Neural crest cell (in vitro differentiated cells): ENCODE data around the gene CCDC57. TPM values are rescaled to one million over a fixed set of nuclear protein-coding genes. Genes with fewer than 3 reads are reported as not detected.

Source experiments
- DNase-seq: peaks from one replicate; pipeline ENCODE4 v3.0.0; 2021; ENCODE audit warnings: low read depth, mixed read lengths, low spot score
- H3K27ac Mint-ChIP-seq: one replicate; pipeline ENCODE4 v1.8.0; 2021; ENCODE audit warnings: mild to moderate bottlenecking, mixed read lengths; ENCODE audit not compliant: unreplicated experiment
- H3K27me3 Mint-ChIP-seq: 2 replicates; pipeline ENCODE4 v1.8.0; 2021; ENCODE audit warnings: low read depth, mild to moderate bottlenecking, mixed read lengths
- H3K36me3 Mint-ChIP-seq: 2 replicates; pipeline ENCODE4 v1.8.0; 2021; ENCODE audit warnings: low read depth, mild to moderate bottlenecking, mixed read lengths
- H3K4me1 Mint-ChIP-seq: 2 replicates; pipeline ENCODE4 v1.8.0; 2021; ENCODE audit warnings: mixed read lengths
- H3K4me3 Mint-ChIP-seq: one replicate; pipeline ENCODE4 v1.8.0; 2021; ENCODE audit warnings: mild to moderate bottlenecking, mixed read lengths
- H3K9me3 Mint-ChIP-seq: 2 replicates; pipeline ENCODE4 v1.8.0; 2021; ENCODE audit warnings: mixed read lengths
- total RNA-seq: library from RNA; stranded (reverse); gene quantifications from 2 replicates; pipeline ENCODE4 v1.2.1, GENCODE V29; 2021
- TF ChIP-seq, protein P1 (sequence below): fragments of 200-600 bp; sonication (generic); conservative IDR thresholded peaks from 2 replicates; pipeline ENCODE4 v1.5.0; 2021; ENCODE audit warnings: antibody characterized with exemption, mild to moderate bottlenecking

CCDC57 gene
- total RNA-seq, 1 donor from 2014 or later: 47.5 TPM

DNA sequence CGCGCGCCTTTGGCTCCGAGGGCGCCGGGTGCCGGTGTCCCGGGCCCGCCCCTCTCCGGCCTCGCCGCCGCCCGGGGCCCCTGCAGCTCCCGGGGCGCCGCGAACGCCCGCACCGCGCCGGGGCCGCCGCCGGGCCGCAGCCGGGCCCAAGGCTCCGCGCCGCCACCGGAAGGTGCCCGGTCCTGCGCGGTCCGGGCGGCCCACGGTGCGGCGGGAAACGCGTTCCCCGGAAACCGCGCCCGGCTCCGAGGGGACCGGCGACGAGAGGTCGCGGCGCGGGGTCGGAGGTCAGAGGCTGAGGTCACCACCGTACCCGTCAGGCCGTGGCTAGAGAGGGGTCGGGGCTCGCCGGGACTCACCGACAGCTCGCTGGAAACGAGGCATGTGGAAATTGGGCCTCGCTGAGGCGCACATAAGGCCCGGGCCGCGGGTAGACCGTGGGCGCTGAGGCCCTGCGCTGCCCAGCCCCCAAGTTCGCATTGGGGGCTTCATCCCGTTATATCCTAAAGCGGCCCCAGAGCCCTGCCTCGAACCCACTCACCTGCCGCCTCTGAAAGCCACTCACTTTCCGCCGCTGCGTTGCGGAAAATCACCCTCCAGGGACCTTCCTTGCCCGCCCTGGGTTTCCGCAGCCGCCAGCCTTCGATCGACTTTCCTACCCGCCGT is 146.9 kb downstream of the CCDC57 start, which contains the start of gene DUS1L:
Gene DUS1L, minus strand, starts transcription at position 167 of the 666 bp plus-strand sequence. CDS start 745 bp downstream, outside the sequence.
- H3K9me3 Mint-ChIP-seq: no peaks in the 10 kb centered on the region
- no peaks in the 10 kb centered on the region for H3K36me3 Mint-ChIP-seq
- peak; percentile 59 for DNase-seq
- TF ChIP-seq, protein P1, sequence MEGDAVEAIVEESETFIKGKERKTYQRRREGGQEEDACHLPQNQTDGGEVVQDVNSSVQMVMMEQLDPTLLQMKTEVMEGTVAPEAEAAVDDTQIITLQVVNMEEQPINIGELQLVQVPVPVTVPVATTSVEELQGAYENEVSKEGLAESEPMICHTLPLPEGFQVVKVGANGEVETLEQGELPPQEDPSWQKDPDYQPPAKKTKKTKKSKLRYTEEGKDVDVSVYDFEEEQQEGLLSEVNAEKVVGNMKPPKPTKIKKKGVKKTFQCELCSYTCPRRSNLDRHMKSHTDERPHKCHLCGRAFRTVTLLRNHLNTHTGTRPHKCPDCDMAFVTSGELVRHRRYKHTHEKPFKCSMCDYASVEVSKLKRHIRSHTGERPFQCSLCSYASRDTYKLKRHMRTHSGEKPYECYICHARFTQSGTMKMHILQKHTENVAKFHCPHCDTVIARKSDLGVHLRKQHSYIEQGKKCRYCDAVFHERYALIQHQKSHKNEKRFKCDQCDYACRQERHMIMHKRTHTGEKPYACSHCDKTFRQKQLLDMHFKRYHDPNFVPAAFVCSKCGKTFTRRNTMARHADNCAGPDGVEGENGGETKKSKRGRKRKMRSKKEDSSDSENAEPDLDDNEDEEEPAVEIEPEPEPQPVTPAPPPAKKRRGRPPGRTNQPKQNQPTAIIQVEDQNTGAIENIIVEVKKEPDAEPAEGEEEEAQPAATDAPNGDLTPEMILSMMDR: no peak
- peaks cover 6% of the 10 kb centered on the region for H3K27me3 Mint-ChIP-seq
- H3K4me3 Mint-ChIP-seq: peak within 1 kb of the TSS; percentile 86
- no peaks in the 10 kb centered on the region for H3K4me1 Mint-ChIP-seq
- H3K27ac Mint-ChIP-seq: no peak within 1 kb of the TSS

DNA sequence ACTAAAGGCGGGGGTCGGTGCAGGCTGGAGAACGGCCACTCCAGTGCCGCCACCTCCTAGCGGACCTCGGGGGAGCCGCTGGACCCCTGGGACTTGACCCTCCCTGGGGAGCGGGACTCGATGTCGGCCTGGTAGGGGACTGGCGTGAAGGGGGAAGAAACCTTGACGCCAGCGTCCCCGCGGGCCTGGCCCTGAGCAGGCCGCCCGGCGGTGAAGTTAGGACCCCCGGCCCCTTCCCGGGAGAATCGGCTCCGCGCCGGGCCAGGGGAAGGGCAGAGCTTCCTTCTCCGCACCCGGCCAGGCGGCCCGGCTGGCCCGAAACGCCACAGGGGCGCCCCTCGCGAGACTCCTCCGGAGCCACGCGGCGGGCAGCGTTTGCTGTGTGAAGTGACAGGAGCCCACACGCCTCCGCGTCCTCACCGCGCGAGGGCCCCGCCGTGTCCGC is 147.4 kb downstream of the CCDC57 start:
- TF ChIP-seq, protein P1: no peak
- no peak overlapping the region for H3K27ac Mint-ChIP-seq
- no peaks in the 10 kb centered on the region for H3K36me3 Mint-ChIP-seq
- no peak for DNase-seq
- no peaks in the 10 kb centered on the region for H3K4me1 Mint-ChIP-seq
- no peaks in the 10 kb centered on the region for H3K9me3 Mint-ChIP-seq
- peak overlapping the region; percentile 78 for H3K4me3 Mint-ChIP-seq
- peaks cover 2% of the 10 kb centered on the region for H3K27me3 Mint-ChIP-seq

DNA sequence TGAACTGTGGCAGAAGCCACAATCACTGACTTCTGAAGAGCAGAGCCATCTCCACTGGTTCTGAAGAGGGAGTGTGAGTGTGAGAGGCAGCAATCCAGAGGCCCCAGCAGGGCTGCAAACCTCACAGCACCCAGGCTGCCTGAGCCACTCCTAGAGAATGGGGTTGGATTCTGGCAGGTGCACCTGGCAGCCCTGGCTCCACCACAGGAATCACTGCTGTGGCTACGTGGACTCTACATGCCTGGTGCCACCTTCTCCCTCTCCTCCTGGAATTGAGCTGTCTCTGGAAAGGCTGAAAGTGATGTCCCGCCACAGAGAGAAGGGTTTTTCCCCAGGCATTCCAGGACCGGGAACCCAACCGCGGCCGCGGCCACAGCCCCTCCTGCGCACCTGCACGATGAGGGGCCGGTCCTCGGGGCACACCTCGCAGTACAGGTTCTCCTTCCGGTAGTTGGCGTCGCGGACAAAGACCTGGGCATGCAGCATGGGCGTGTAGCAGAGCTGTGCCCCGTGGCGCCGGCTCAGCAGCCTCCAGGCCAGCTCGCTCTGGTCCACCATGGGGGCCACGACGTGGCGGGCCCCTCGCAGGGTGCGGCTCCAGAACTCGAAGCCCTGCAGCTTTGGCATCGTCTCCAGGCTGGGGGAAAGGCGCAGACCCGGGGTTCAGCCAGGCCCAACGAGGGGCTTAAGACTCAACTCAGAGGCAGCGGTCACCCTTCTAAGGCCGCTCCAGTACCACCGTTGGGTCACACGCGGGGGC is 148.0 kb downstream of the CCDC57 start:
- TF ChIP-seq, protein P1: no peak
- H3K27ac Mint-ChIP-seq: no peak overlapping the region
- no peaks in the 10 kb centered on the region for H3K36me3 Mint-ChIP-seq
- no peaks in the 10 kb centered on the region for H3K27me3 Mint-ChIP-seq
- no peaks in the 10 kb centered on the region for H3K9me3 Mint-ChIP-seq
- peak overlapping the region; percentile 78 for H3K4me3 Mint-ChIP-seq
- DNase-seq: no peak
- H3K4me1 Mint-ChIP-seq: no peaks in the 10 kb centered on the region

DNA sequence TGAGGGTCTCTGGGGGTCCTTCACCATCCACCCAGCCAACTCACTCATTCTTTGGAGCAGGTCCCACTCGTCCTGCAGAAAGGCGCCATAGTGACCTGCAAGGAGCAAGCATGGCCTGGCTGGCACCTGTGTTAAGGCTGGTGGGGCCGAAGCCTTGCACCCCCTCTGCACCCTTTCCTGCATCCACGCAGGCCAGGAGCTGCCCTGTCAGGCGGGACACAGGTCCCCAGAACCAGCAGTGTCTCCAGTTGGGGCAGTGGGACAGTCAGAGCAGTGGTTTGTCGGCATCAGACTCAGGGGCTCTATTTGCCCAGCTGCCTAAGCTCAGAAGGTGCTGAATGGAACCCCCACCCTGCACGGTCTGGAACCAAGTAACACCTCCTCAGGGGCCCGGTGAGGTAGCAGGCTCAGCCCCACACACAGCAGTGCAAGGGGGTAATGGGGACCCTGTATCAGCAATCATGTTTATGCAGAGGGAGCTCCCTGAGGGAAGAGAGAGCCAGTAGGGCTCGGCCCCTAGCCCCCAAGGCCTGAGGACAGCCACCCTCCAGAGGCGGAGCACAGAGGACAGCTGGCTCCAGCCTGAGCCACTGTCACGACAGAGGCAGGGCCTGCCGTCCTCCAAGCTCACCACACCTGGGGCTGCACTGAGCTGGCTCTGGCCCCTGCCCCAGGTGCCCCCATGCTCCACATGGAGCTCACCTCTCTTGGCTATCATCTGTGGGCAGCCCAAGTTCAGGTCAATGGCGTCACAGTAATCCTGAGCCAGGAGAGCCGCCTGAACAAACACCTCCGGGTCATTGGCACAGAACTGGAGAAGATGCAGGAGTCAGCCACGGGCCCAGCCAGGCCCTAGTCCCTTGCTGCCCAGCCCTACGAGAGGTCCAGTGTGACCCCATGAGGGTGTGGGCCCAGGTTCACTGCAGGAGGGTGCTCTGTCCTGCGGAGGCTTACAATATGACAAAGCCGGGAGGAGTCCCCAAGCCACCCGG is 148.9 kb downstream of the CCDC57 start:
- Mint-ChIP-seq H3K4me1 (no peaks in the 10 kb centered on the region), H3K9me3 (no peaks in the 10 kb centered on the region), H3K36me3 (no peaks in the 10 kb centered on the region), H3K27me3 (no peaks in the 10 kb centered on the region), H3K27ac (no peak overlapping the region), H3K4me3 (peak overlapping the region; percentile 78)
- TF ChIP-seq, protein P1: no peak
- DNase-seq: no peak

DNA sequence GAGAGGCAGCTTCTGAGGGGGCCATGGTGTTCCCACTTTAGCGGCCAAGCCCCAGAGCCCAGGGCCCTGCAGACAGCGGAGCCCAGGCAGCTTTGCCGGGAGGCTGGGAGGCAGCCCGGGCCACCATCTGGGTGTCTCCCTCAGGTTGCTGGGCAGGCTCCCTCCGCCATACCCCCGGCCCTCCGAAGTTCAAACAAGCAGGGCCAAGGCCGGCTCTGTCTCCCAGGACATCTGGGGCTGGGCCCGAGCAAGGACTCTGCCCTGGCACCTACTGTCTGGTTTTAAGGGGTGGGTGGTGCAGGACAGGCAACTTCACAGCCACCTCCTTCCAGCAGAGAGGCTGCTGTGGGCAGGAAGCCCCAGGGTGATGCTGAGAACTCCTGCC is 149.7 kb downstream of the CCDC57 start:
- H3K4me3 Mint-ChIP-seq: no peak overlapping the region
- H3K27me3 Mint-ChIP-seq: no peaks in the 10 kb centered on the region
- H3K4me1 Mint-ChIP-seq: no peaks in the 10 kb centered on the region
- TF ChIP-seq, protein P1: no peak
- no peaks in the 10 kb centered on the region for H3K9me3 Mint-ChIP-seq
- H3K36me3 Mint-ChIP-seq: no peaks in the 10 kb centered on the region
- DNase-seq: no peak
- H3K27ac Mint-ChIP-seq: no peak overlapping the region
